GM18907 (cell line): Measurements from ENCODE around the gene CACNA1A.
"Not testable (repeated sequence)": the region's sequence is repeated elsewhere in the genome, so short reads cannot be mapped to it uniquely, and the experiment has no call there.

Experiments used
- ATAC-seq: cut with Tn5 transposase; IDR thresholded peaks from one replicate; pipeline ENCODE4 v1.9.1; 2021; ENCODE audit warnings: mild to moderate bottlenecking, moderate library complexity; ENCODE audit not compliant: unreplicated experiment

Gene CACNA1A

DNA sequence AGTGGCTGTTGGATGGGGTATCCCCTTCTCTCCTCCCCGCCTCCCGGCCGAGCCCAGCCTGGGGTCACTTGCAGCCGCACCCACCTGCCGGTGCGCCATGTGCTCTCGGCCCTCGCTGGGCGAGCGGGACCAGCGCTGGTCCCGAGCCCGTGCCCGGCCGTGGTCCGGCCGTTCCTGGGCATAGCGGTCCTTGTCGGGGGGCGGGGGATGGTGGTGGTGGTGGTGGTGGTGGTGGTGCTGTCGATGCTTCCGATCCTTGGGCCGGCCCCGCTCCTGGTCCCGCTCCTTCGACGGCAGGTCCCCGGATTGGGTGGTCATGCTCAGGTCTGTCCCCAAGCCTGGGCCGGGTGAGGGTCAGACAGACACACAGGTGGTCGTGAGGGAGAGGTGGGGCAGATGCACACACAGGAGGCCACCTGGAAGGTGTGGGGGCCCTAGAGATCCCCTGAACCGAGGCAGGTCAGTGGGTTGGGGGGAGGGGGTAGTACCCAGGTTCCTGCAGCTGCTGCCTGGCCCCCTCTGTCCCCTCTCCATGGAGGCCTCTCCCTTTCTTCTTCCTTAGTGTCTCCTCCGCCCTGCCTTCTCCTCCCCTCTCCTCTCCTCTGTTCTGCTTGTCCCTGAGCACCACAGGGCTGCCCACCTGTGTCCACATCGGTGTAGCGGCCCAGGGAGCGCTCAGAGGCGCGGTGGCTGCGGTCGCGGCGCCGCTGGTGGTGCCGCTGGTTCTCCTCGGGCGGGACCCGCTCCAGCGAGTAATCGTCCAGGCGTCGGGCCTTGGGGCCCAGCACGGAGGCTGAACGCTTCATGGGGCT, 297.4 kb downstream of the CACNA1A start:
- peak; percentile 28 for ATAC-seq

DNA sequence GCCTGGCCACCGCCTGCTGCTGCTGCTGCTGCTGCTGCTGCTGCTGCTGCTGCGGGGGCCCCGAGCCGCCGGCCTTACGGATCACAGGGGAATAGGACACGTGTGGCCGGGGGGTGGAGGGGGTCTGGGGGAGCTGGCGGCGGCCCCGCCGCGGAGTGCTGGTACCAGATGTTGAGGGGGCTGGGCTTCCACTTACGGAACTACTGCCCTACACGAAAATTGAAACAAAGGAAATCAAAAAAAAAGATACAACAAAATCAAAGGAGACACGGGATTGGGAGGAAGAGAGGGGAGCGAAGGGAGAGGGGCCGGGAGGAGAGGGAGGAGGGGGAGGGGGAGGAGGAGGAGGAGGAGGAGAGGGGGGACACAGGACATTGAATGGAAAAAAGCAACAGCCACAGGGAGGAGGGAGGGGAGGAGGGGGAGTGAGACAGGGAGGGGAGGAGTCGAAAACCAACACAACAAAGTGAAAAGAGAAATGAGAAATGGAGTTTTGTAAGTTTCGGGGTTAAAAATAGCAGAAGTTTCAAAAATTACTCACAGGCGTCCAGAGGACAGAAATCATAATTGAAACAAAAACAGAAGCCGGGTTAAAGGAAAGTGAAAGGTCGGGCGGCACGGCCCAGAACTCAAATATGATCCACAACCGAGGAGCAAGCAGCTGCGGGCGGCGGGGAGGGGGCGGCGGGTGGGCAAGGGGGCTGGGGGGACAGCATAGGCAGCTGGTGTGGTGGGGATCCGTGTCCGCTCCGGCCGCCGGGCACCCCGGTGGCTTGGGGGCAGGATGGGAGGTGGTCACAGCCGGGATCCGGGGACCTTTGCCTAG, 298.2 kb downstream of the CACNA1A start:
- peak; percentile 68 for ATAC-seq

DNA sequence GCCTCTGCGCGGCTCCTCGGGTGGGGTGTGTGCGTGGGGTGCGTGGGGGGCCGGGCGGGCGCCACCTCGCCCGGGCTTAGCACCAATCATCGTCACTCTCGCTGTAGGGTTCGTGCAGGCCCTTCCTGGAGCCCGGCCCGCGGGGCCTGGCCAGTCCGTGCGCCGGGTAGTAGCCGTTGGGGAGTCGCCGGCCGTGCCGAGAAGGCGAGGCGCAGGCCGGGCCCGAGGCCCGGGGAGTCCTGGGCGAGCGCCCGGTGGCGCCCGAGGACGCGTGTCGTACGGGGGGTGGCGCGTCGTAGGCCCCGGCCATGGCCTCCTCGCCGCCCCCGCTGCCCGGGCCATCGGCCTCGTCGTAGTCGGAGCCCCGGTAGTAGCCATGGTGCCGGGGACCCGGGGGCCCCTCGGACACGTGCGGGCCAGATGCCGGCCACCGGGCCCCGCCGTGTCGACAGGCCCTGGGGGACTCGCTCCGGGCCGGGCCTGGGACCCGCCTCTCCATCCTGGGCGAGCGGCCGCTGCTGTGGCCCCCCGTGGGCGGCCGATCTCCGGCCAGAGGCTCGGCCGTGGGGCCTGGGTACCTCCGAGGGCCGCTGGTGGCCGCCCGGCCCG, 298.9 kb downstream of the CACNA1A start:
- no peak for ATAC-seq

DNA sequence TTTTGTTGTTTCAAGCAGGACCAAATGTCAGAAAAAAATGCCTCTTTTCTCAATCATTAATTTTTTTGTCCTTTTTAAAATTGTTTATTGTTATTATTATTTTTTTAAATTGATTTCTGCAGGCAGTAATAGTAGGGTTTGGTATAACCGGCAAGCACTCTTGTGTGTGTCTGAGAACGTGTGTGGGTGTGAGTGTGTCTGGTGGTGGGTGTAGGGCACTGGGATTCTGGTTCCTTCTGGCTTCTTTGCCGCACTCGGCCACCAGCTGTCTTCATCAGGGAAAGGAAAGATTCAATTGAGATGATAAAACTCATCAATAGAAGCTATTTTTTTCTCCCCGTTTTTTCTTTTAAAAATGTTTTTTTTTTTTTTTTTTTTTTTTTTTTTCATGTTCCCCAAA, 299.7 kb downstream of the CACNA1A start:
- no peak for ATAC-seq

DNA sequence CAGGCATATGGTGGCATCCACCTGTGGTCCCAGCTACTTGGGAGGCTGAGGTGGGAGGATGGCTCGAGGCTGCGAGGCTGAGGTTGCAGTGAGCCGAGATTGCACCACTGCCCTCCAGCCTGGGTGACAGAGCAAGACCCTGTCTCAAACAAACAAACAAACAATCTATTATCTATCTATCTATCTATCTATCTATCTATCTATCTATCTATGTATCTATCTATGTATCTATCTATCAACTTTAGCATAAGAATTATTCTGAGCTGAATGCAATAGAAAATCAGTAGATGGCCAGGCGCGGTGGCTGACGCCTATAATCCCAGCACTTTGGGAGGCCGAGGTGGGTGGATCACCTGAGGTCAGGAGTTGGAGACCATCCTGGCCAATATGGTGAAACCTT, 304.2 kb downstream of the CACNA1A start:
- not testable (repeated sequence) for ATAC-seq

DNA sequence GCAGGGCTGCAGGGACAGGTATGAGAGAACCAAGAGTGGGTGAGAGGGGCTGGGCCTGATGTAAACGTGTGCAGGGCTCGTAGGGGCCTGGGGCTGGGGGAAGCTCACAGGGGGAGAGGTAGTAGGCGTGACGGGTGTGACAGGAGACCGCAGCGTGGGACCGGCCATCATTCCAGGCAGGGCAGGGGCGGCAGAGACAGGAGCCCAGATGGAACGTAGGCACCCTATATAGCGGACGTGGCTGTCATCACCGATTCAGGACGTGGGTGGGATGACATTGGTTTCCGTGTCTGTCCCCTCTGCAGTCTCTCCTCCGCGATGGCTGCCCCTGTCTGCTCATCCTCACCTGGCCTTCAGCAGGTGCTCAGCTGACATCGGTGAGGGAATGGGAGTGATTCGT, 307.6 kb downstream of the CACNA1A start:
- no peak for ATAC-seq

DNA sequence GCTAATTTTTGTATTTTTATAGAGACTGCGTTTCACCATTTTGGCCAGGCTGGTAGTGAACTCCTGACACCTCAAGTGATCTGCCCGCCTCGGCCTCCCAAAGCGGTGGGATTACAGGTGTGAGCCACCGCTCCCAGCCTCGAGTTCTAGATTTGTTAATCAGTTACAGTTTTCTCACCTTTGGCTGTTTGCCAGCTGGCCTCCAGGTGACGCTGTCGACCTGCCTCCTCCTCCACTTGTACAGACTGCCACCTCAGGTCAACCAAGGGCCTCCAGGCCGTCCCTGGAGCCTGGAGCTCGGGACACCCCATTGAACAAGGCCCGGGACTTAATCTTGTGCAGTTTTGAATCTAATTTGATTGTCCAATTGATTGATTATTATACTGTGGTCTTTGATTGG, 310.6 kb downstream of the CACNA1A start:
- ATAC-seq = no peak

DNA sequence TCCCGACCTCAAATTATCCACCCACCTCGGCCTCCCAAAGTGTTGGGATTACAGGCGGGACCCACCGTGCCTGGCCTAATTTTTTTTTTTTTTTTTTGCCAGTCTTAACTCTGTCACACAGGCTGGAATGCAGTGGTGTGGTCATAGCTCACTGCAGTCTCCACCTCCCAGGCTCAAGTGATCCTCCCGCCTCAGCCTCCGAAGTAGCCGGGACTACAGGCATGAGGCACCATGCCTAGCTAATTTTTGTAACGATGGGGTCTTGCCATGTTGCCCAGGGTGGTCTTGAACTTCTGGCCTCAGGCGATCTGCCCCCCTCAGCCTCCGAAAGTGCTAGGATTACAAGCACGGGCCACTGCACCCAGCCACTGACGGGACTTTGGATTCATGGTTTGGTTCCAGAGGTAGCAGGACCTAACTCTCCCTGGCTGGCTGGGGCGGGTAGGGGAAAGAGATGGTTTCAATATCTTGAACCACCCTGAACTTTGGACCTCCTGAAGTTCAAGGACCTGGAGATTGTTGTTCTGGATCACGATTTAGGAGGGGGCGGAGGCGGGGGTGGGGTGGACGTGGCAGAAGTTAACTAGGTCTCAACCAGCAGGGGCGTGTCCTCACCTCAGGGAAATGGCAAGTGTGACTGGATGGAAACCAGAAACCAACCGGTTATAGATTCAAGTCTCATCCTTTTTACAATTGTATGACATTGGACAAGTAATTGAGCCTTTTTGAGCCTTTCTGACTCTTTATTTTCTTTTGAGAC, 315.3 kb downstream of the CACNA1A start:
- ATAC-seq = no peak

DNA sequence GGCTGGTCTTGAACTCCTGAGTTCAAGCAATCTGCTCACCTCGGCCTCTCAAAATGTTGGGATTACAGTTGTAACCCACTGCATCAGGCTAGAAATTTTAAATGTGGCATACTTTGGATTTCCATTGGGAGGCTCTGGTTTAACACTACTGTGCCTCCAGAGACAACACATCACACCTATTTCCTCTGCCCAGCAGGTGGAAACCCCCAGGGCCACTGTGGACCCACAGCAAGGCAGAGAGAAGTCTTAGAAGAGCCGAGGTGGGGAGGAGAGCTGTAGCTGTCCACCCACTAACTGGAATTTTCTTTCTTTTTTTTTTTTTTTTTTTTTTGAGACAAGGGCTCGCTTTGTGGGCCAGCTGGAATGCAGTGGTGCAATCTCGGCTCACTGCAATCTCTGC, 316.7 kb downstream of the CACNA1A start:
- no peak for ATAC-seq

DNA sequence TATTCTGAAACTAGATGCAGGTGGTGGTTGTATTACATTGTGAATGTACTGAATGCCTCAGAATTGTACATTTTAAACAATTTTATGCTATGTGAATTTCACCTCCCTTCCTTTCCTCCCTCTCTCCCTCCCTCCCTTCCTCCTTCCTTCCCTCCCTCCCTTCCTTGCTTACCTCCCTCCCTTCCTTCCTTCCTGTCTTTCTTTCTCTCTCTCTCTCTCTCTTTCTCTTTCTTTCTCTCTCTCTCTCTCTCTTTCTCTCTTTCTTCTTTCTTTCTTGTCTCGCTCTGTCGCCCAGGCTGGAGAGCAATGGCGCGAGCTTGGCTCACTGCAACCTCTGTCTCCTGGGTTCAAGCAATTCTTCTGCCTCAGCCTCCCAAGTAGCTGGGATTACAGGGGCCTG, 318.9 kb downstream of the CACNA1A start:
- ATAC-seq = no peak

DNA sequence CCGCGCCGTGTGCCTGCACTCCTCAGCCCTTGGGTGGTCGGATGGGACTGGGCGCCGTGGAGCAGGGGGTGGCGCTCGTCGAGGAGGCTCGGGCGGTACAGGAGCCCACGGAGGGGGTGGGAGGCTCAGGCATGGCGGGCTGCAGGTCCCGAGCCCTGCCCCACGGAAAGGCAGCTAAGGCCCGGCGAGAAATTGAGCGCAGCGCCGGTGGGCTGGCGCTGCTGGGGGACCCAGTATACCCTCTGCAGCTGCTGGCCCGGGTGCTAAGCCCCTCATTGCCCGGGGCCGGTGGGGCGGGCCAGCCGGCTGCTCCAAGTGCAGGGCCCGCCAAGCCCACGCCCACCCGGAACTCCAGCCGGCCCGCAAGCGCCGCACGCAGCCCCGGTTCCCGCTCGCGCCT, 319.6 kb downstream of the CACNA1A start:
- not testable (repeated sequence) for ATAC-seq

DNA sequence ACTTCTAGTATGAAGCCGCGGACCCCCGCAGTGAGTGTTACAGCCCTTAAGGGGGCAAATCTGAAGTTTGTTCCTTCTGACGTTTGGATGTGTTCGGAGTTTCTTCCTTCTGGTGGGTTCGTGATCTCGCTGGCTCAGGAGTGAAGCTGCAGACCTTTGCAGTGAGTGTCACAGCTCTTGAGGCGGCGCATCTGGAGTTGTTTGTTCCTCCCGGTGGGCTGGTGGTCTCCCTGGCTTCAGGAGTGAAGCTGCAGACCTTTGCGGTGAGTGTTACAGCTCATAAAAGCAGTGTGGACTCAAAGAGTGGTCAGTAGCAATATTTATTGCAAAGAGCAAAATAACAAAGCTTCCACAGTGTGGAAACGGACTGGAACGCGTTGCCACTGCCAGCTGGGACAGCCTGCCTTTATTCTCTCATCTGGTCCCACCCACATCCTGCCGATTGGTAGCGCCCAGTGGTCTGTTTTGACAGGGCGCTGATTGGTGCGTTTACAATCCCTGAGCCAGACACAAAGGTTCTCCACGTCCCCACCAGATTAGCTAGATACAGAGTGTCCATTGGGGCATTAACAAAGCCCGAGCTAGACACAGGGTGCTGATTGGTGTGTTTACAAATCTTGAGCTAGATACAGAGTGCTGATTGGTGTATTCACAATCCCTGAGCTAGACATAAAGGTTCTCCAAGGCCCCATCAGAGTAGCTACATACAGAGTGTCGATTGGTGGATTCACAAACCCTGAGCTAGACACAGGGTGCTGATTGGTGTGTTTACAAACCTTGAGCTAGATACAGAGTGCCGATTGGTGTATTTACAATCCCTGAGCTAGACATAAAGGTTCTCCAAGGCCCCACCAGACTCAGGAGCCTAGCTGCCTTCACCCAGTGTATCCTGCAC, 320.3 kb downstream of the CACNA1A start:
- ATAC-seq = not testable (repeated sequence)

DNA sequence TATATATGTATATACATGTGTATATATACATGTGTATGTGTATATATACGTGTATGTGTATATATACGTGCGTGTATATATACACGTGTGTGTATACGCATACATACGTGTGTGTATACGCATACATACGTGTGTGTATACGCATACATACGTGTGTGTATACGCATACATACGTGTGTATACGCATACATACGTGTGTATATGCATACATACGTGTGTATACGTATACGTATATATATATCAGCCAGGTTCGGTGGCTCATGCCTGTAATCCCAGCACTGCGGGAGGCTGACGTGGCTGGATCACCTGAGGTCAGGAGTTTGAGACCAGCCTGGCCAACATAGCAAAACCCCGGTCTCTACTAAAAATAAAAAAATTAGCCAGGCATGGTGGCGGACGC, 321.4 kb downstream of the CACNA1A start:
- ATAC-seq = not testable (repeated sequence)

DNA sequence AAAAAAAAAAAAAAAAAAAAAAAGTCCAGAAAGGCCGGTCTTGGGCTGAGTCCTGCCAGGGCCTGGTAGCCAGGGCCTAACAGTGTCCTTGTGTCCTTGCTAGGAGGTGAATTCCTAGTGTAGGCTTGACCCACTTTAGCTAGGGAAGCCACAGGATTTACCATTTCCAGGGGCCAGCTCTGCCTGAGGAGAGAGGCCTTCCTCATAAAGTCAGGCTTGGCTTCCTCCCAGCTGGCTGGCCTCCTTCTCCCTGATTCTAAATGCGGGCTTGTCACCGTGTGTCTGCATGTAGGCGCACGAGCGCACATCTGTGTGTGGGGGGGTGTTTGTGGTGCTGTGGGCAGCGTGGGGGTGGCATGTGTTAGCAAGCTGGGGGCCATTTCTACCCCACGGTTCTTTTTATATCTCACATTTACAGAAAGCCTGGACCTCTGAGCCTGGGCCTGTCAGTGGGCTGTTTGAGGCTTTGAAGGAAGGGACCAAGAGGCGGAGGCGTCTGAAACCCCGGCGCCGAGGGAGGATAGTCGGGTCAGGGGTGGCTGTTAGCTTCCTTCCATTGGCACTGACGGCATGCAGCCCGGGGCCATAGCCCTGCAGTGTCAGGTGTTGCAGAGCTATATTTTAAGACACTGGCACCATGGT, 324.4 kb downstream of the CACNA1A start:
- ATAC-seq = no peak

DNA sequence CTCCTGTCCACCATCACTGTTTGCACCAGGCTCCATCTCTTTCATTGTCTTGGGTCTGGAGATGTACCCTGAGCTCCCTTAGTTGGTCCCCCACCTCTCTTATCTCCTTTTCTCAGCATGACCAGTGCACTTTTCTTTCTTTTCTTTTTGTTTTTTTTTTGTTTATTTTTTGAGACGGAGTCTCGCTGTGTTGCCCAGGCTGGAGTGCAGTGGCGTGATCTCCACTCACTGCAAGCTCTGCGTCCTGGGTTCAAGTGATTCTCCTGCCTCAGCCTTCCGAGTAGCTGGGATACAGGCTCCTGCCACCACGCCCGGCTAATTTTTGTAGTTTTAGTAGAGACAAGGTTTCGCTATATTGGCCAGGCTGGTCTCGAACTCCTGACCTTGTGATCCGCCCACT, 328.0 kb downstream of the CACNA1A start:
- ATAC-seq = not testable (repeated sequence)

DNA sequence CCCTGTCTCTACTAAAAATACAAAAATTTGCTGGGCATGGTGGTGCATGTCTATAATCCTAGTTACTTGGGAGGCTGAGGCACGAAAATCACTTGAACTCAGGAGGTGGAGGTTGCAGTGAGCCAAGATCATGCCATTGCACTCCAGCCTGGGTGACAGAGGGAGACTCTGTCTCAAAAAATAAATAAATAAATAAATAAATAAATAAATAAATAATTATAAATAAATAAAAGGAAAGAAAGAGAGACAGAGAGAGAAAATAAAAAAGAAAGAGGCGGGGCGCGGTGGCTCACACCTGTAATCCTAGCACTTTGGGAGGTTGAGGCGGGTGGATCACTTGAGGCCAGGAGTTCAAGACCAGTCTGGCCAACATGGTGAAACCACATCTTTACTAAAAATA, 328.7 kb downstream of the CACNA1A start:
- not testable (repeated sequence) for ATAC-seq

DNA sequence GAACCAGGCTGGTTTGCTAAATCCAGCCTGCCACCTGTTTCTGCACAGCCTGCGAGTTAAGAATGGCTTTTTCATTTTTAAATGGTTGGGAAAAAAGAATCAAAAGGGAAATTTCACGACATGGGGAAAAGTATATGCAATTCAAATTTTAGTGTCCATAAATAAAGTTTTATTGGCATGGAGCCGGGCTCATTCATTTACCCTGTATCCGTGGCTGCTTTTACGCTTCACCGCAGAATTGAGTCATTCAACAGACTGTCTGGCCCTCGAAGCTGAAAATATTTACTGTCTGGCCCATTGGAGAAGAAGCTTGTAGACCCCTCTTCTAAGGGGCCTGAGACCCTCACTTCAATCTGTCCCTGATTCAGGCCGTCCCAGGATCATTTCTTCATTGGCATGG, 329.9 kb downstream of the CACNA1A start:
- no peak for ATAC-seq

DNA sequence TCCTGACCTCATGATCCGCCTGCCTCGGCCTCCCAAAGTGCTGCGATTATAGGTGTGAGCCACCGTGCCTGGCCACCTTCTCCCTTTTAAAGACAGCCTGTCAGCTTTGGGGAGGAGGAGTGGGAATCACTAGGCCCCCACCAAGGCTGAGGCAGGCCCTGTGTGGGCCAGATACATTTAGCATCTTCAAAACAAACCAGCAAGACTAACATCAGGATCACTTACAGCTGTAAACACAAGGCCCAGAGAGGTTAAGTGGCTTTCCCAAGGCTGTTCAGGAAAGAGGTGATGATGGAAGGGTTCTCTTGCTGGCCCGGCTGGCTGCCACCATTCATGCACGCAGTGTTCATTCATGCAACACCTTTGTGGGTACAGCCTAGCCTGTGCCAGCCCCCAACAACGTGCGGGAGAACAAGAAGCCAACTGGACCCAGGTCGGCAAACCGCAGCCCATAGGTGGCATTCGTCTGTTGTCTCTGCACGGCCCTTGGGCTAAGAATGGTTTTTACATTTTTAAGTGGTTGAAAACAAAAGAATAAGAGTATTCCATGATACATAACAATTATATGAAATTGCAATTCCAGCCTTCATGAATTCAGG, 333.0 kb downstream of the CACNA1A start:
- no peak for ATAC-seq
